ENCODE data around the gene MUC7. TPM values are rescaled to one million over a fixed set of nuclear protein-coding genes. Genes with fewer than 3 reads are reported as not detected.

MUC7 gene
- total RNA-seq, result not detected
- not detected for polyA plus RNA-seq
- long read RNA-seq, donor 1, result 0 reads
- long read RNA-seq, donor 2, result 0 reads

GRCh38 chr4:70471897-70472296, at the start of gene MUC7:
Gene MUC7, plus strand, starts transcription at chr4:70472197. Its CDS starts 1,825 bp downstream, at chr4:70474022.
- Histone ChIP-seq H3K27ac (no peak within 1 kb of the TSS), H3K4me1 (no peaks in the 10 kb centered on the region), H3K4me3 (no peak within 1 kb of the TSS), H3K36me3 (no peaks in the 10 kb centered on the region), H3K9me3 (peaks cover 0 to 7% (median 0%) of the 10 kb centered on the region in 8 donors), H3K27me3 (replicated peaks in 1 of 7) (no peaks in the 10 kb centered on the region)
- TF ChIP-seq CTCF (IDR thresholded peaks at IDR 0.05 in 8 of 11, conservative IDR thresholded peaks at IDR 0.05 in 3 of 11) (no peak), POLR2AphosphoS5 (IDR thresholded peaks at IDR 0.05) (no peak), POLR2A (IDR thresholded peaks at IDR 0.05) (no peak)
- intact Hi-C loops (cut with DNase I; ENCODE audit: low total_unique reads), result no loop called here
- no peak for DNase-seq
- WGBS, 5 donors, result 65 to 69% (median 67%) methylated on average over 4 of the region's 4 CpGs

- H3K36me3 ChIP-seq, result no peaks in the 10 kb centered on the region
- H3K27me3 ChIP-seq (replicated peaks in 1 of 7), result no peaks in the 10 kb centered on the region
- no peak for DNase-seq
- WGBS, 5 donors, result 81 to 100% (median 96%) methylated on average over 1 of the region's 1 CpG
- H3K4me1 ChIP-seq, result no peaks in the 10 kb centered on the region
- no peak overlapping the region for H3K27ac ChIP-seq
- TF ChIP-seq CTCF (IDR thresholded peaks at IDR 0.05 in 8 of 11, conservative IDR thresholded peaks at IDR 0.05 in 3 of 11) (no peak), POLR2A (IDR thresholded peaks at IDR 0.05) (no peak), POLR2AphosphoS5 (IDR thresholded peaks at IDR 0.05) (no peak)
- intact Hi-C loops (cut with DNase I; ENCODE audit: low total_unique reads), result no loop called here
- H3K9me3 ChIP-seq, result peaks cover 0 to 6% (median 0%) of the 10 kb centered on the region in 8 donors
- H3K4me3 ChIP-seq, result no peak overlapping the region
Observed at GRCh38 chr4:70425306-70425705, 46.7 kb upstream of the MUC7 start.

GRCh38 chr4:70426789-70427188, 45.2 kb upstream of the MUC7 start:
- intact Hi-C loops (cut with DNase I; ENCODE audit: low total_unique reads), result no loop called here
- no peaks in the 10 kb centered on the region for H3K27me3 ChIP-seq (replicated peaks in 1 of 7)
- H3K36me3 ChIP-seq, result no peaks in the 10 kb centered on the region
- H3K4me1 ChIP-seq, result no peaks in the 10 kb centered on the region
- H3K27ac ChIP-seq, result no peak overlapping the region
- peaks cover 0 to 6% (median 0%) of the 10 kb centered on the region in 8 donors for H3K9me3 ChIP-seq
- no peak overlapping the region for H3K4me3 ChIP-seq
- TF ChIP-seq POLR2AphosphoS5 (IDR thresholded peaks at IDR 0.05) (no peak), POLR2A (IDR thresholded peaks at IDR 0.05) (no peak), CTCF (IDR thresholded peaks at IDR 0.05 in 8 of 11, conservative IDR thresholded peaks at IDR 0.05 in 3 of 11) (no peak)
- DNase-seq, result no peak

- H3K36me3 ChIP-seq, result no peaks in the 10 kb centered on the region
- no peak overlapping the region for H3K27ac ChIP-seq
- peak; percentile 32 for DNase-seq
- peaks cover 0 to 8% (median 0%) of the 10 kb centered on the region in 7 donors for H3K27me3 ChIP-seq (replicated peaks in 1 of 7)
- no peak overlapping the region for H3K4me3 ChIP-seq
- peaks cover 0 to 5% (median 0%) of the 10 kb centered on the region in 8 donors for H3K9me3 ChIP-seq
- intact Hi-C loops (cut with DNase I; ENCODE audit: low total_unique reads), result no loop called here
- no peak for TF ChIP-seq POLR2AphosphoS5 (IDR thresholded peaks at IDR 0.05)
- TF ChIP-seq CTCF (IDR thresholded peaks at IDR 0.05 in 8 of 11, conservative IDR thresholded peaks at IDR 0.05 in 3 of 11), result no peak
- no peak for TF ChIP-seq POLR2A (IDR thresholded peaks at IDR 0.05)
- no peaks in the 10 kb centered on the region for H3K4me1 ChIP-seq
- 45 to 64% (median 54%) methylated on average over 5 to 7 of the region's 7 CpGs for WGBS, 5 donors
Observed at GRCh38 chr4:70437197-70437596, 34.8 kb upstream of the MUC7 start.
